Activated CD4-positive, alpha-beta T cell treated with anti-CD3 and anti-CD28 coated beads, Interleukin-2, amount 50 U/mL, for 48 hours (primary cell): ENCODE data around the gene MLH3.

Experiments
- DNase-seq, 2 experiments: peaks; one replicate each; pipeline ENCODE4 v3.0.0-alpha.2; 2020

Gene MLH3

GRCh38 chr14:75064205-75064567, 12.9 kb upstream of the MLH3 start:
- DNase-seq = no peak

- DNase-seq = peak; percentile 96
These were observed 12.4 kb upstream of the MLH3 start, which contains the start of gene ACYP1 for GRCh38 chr14:75063491-75064204. Gene ACYP1 (minus strand): TSS chr14:75064024. CDS start chr14:75063553, 471 bp downstream.

- DNase-seq = no peak
These were observed 11.7 kb upstream of the MLH3 start for GRCh38 chr14:75063013-75063412.

GRCh38 chr14:75060420-75060819, 9.2 kb upstream of the MLH3 start:
- DNase-seq = no peak

GRCh38 chr14:75059642-75060041, 8.4 kb upstream of the MLH3 start:
- DNase-seq = no peak

- DNase-seq = no peak
These were observed 3.2 kb upstream of the MLH3 start for GRCh38 chr14:75054421-75054820.

GRCh38 chr14:75053396-75054291, 2.4 kb upstream of the MLH3 start:
- DNase-seq = no peak

- no peak for DNase-seq
These were observed 261 bp upstream of the MLH3 start for GRCh38 chr14:75051556-75051899.

GRCh38 chr14:75049731-75050201, 1.5 kb downstream of the MLH3 start:
- no peak for DNase-seq

- no peak for DNase-seq
These were observed 2.1 kb downstream of the MLH3 start for GRCh38 chr14:75049136-75049535.

- no peak for DNase-seq
These were observed 3.2 kb downstream of the MLH3 start for GRCh38 chr14:75048101-75048500.

- DNase-seq = no peak
These were observed 3.8 kb downstream of the MLH3 start for GRCh38 chr14:75047506-75047905.

GRCh38 chr14:75046899-75047298, 4.4 kb downstream of the MLH3 start:
- DNase-seq = no peak

GRCh38 chr14:75046275-75046674, 5.0 kb downstream of the MLH3 start:
- DNase-seq = no peak

GRCh38 chr14:75044752-75045151, 6.5 kb downstream of the MLH3 start:
- no peak for DNase-seq

GRCh38 chr14:75044322-75044721, 6.9 kb downstream of the MLH3 start:
- DNase-seq = no peak

- no peak for DNase-seq
These were observed 9.2 kb downstream of the MLH3 start for GRCh38 chr14:75042035-75042434.

GRCh38 chr14:75041613-75042012, 9.7 kb downstream of the MLH3 start:
- DNase-seq = no peak

GRCh38 chr14:75040959-75041358, 10.3 kb downstream of the MLH3 start:
- DNase-seq = no peak

GRCh38 chr14:75040507-75040906, 10.8 kb downstream of the MLH3 start:
- DNase-seq = no peak

GRCh38 chr14:75032939-75033338, 18.3 kb downstream of the MLH3 start:
- no peak for DNase-seq

- no peak for DNase-seq
These were observed 21.1 kb downstream of the MLH3 start for GRCh38 chr14:75030147-75030546.

- DNase-seq = no peak
These were observed 25.4 kb downstream of the MLH3 start for GRCh38 chr14:75025876-75026275.

- DNase-seq = no peak
These were observed 26.2 kb downstream of the MLH3 start for GRCh38 chr14:75025082-75025481.
